K562 (cell line): Measurements from ENCODE around the gene CD34. TPM values are rescaled to one million over a fixed set of nuclear protein-coding genes. Genes with fewer than 3 reads are reported as not detected.

Experiments used
- ATAC-seq: fragments of 200-7000 bp; cut with Tn5 transposase; 3 replicates; pipeline ENCODE4 v1.9.1; 2020; ENCODE audit warnings: moderate library complexity
- BruUV-seq: library from RNA; stranded (reverse); fragments of 400-500 nt; replicated peaks from 2 replicates; lab custom pipeline; 2021; lab: Mats Ljungman, UMichigan
- CTCF ChIA-PET: fragments of 300-600 bp; formaldehyde crosslinking; extraction: SDS; loops from one replicate; lab custom pipeline; 2021; ENCODE audit warnings: low intra/inter-chr PET ratio; lab: Yijun Ruan, JAX
- POLR2A ChIA-PET: fragments of 300-600, 350-650 bp; sonication (Branson Sonifier 250); formaldehyde crosslinking; extraction: SDS; loops from one replicate; lab custom pipeline; 2021; ENCODE audit warnings: antibody characterized with exemption, inconsistent platforms; lab: Yijun Ruan, JAX
- DNase-seq, 4 experiments: peaks; one replicate each; pipeline versions ENCODE4 v3.0.0 to v3.0.0-alpha.2; 2011 to 2018; ENCODE audit warnings: low spot score in 3 of 4, mixed read lengths in 3 of 4; ENCODE audit errors: extremely low read depth in 1 of 4
- FAIRE-seq: peaks from 2 replicates; lab custom pipeline; 2011; peaks lifted over from hg19 to GRCh38; lab: Jason Lieb, UNC
- H2AFZ ChIP-seq: 2 replicates; pipeline ENCODE4 v1.6.0; 2011; ENCODE audit warnings: low read depth, low read length, control low read depth, inconsistent platforms
- H3K27ac ChIP-seq: fragments of 200-600 bp; 3 replicates; pipeline ENCODE4 v1.8.0; 2011; ENCODE audit warnings: low read depth, mild to moderate bottlenecking, control low read depth, inconsistent platforms, low read length, moderate library complexity, mixed read lengths; ENCODE audit errors: extremely low read depth
- H3K27me3 ChIP-seq, 2 experiments: fragments of 300-600 bp in 1 of 2; 2 replicates in 1 of 2; 3 replicates in 1 of 2; pipeline versions ENCODE4 v1.6.0 to v1.8.0; 2011; ENCODE audit warnings: inconsistent platforms in 2 of 2, low read length in 2 of 2, mild to moderate bottlenecking in 1 of 2, mixed read lengths in 1 of 2, moderate library complexity in 1 of 2; ENCODE audit not compliant: control insufficient read depth in 2 of 2, insufficient read depth in 2 of 2
- H3K36me3 ChIP-seq: fragments of 300-600 bp; 3 replicates; pipeline ENCODE4 v1.8.0; 2011; ENCODE audit warnings: mild to moderate bottlenecking, low read length, inconsistent platforms; ENCODE audit not compliant: control insufficient read depth, insufficient read depth
- H3K4me1 ChIP-seq, 2 experiments: fragments of 200-600 bp in 1 of 2; replicated peaks in 1 of 2; 2 replicates in 1 of 2; 3 replicates in 1 of 2; pipeline versions ENCODE4 v1.5.1 to v1.8.0; 2011; ENCODE audit warnings: inconsistent platforms in 2 of 2, low read length in 2 of 2, mild to moderate bottlenecking in 1 of 2, mixed read lengths in 1 of 2, moderate library complexity in 1 of 2; ENCODE audit not compliant: control insufficient read depth in 2 of 2, insufficient read depth in 2 of 2
- H3K4me2 ChIP-seq: 2 replicates; pipeline ENCODE4 v1.6.1; 2011; ENCODE audit warnings: low read length, control low read depth, inconsistent platforms, mixed read lengths; ENCODE audit not compliant: insufficient read depth
- H3K4me3 ChIP-seq: fragments of 200-600 bp; sonication (generic), shearing (Covaris generic); 2 replicates; pipeline ENCODE4 v1.5.1; 2016; ENCODE audit warnings: control low read depth, inconsistent platforms
- H3K79me2 ChIP-seq: fragments of 200-600 bp; 3 replicates; pipeline ENCODE4 v1.8.0; 2011; ENCODE audit warnings: low read length, inconsistent platforms; ENCODE audit not compliant: control insufficient read depth, insufficient read depth
- H3K9ac ChIP-seq, 2 experiments: 2 replicates each; pipeline versions ENCODE4 v1.6.0 to v1.6.1; 2011; ENCODE audit warnings: low read depth in 2 of 2, low read length in 2 of 2, control low read depth in 1 of 2, inconsistent platforms in 1 of 2, mild to moderate bottlenecking in 1 of 2, mixed read lengths in 1 of 2; ENCODE audit not compliant: insufficient read depth in 1 of 2
- H3K9me1 ChIP-seq: one replicate; pipeline ENCODE4 v1.6.0; 2011; ENCODE audit warnings: inconsistent platforms, mild to moderate bottlenecking, low read length, moderate library complexity; ENCODE audit not compliant: control insufficient read depth, insufficient read depth
- H3K9me3 ChIP-seq: replicated peaks from 2 replicates; pipeline ENCODE4 v1.5.1; 2011; ENCODE audit warnings: low read depth, low read length, inconsistent platforms; ENCODE audit not compliant: control insufficient read depth, insufficient read depth
- H4K20me1 ChIP-seq: replicated peaks from 2 replicates; pipeline ENCODE4 v1.6.1; 2011; ENCODE audit warnings: low read length, inconsistent platforms, mixed read lengths; ENCODE audit not compliant: control insufficient read depth, insufficient read depth
- ATF3 ChIP-seq, 2 experiments: fragments of 450-650 bp in 1 of 2; sonication (generic) in 1 of 2; formaldehyde crosslinking in 1 of 2; IDR thresholded peaks in 1 of 2; conservative IDR thresholded peaks in 1 of 2; 2 replicates each; pipeline versions ENCODE4 v1.6.1 to v1.8.1; 2016 to 2023; ENCODE audit warnings: mild to moderate bottlenecking in 2 of 2, moderate library complexity in 2 of 2, inconsistent platforms in 1 of 2, missing genetic modification reagents in 1 of 2
- FOSL1 ChIP-seq: fragments of 200-800 bp; sonication (Bioruptor generic); conservative IDR thresholded peaks from 2 replicates; pipeline ENCODE4 v1.6.1; 2016; ENCODE audit warnings: missing genetic modification characterization, missing compliant biosample characterization
- JUND ChIP-seq, 2 experiments: IDR thresholded peaks; 2 replicates in 1 of 2; 3 replicates in 1 of 2; pipeline ENCODE4 v1.6.1; 2011; ENCODE audit warnings: borderline replicate concordance in 2 of 2, low read depth in 2 of 2, low read length in 2 of 2, improper control_type of control experiment in 1 of 2, missing biosample characterization in 1 of 2, missing genetic modification characterization in 1 of 2, missing genetic modification reagents in 1 of 2
- KDM4B ChIP-seq, 2 experiments: fragments of 450-650 bp in 1 of 2; sonication (generic) in 1 of 2; IDR thresholded peaks; 2 replicates each; pipeline ENCODE4 v1.6.1; 2016 to 2017; ENCODE audit warnings: borderline replicate concordance in 2 of 2, antibody characterized with exemption in 1 of 2, low read depth in 1 of 2, mild to moderate bottlenecking in 1 of 2
- MBD1 ChIP-seq: fragments of 250-450 bp; sonication (Bioruptor Pico); IDR thresholded peaks from 2 replicates; pipeline ENCODE4 v1.8.0; 2022; ENCODE audit warnings: inconsistent platforms
- SRSF3 ChIP-seq: fragments of 200-400 bp; formaldehyde crosslinking; IDR thresholded peaks from 2 replicates; pipeline ENCODE4 v1.6.1; 2016; ENCODE audit warnings: mild to moderate bottlenecking, low read length, moderate library complexity; ENCODE audit not compliant: insufficient read depth
- THAP7 ChIP-seq: fragments of 250-450 bp; sonication (Bioruptor Pico); IDR thresholded peaks from 2 replicates; pipeline ENCODE4 v1.5.0; 2021
- VEZF1 ChIP-seq: fragments of 200-800 bp; sonication (Bioruptor generic); IDR thresholded peaks from 2 replicates; pipeline ENCODE4 v1.6.1; 2017; ENCODE audit warnings: missing genetic modification characterization, missing compliant biosample characterization
- ZBED1 ChIP-seq: IDR thresholded peaks from 2 replicates; pipeline ENCODE4 v1.6.1; 2014
- ZNF146 ChIP-seq: IDR thresholded peaks from one replicate; pipeline ENCODE4 v1.6.1; 2018; ENCODE audit warnings: missing compliant biosample characterization; ENCODE audit not compliant: unreplicated experiment
- ZNF639 ChIP-seq, 2 experiments: fragments of 200-800 bp in 1 of 2; sonication (Bioruptor generic) in 1 of 2; sonication (generic) in 1 of 2; formaldehyde crosslinking in 1 of 2; IDR thresholded peaks in 1 of 2; conservative IDR thresholded peaks in 1 of 2; 2 replicates each; pipeline versions ENCODE4 v1.5.0 to v1.6.1; 2016 to 2020; ENCODE audit warnings: missing compliant biosample characterization in 1 of 2, missing genetic modification characterization in 1 of 2, missing genetic modification reagents in 1 of 2
- ZNF699 ChIP-seq: fragments of 250-450 bp; sonication (Bioruptor Pico); IDR thresholded peaks from 2 replicates; pipeline ENCODE4 v1.8.0; 2021; ENCODE audit warnings: mild to moderate bottlenecking, moderate library complexity; ENCODE audit not compliant: insufficient replicate concordance
- WGBS: fragments of 100-300 bp; shearing (Covaris generic); methylation state at CpG from one replicate; pipeline ENCODE4 v1.1.6; 2016; ENCODE audit warnings: low coverage, mixed read lengths; ENCODE audit not compliant: insufficient coverage; ENCODE audit errors: missing lambda C conversion rate; 5-methylcytosine and 5-hydroxymethylcytosine counted together
- in situ Hi-C: fragments of 300-500 bp; cut with MboI; formaldehyde crosslinking; loops from 4 replicates; pipeline ENCODE4 v1.15.0; 2018; ENCODE audit warnings: inconsistent platforms, mixed read lengths
- intact Hi-C: fragments of 100-400 bp; cut with micrococcal nuclease; formaldehyde crosslinking; loops from 2 replicates; pipeline ENCODE4 v1.14.2; 2022
- polyA plus RNA-seq, 8 experiments: library from polyadenylated mRNA; depleted of rRNA in 4 of 8; stranded (reverse) in 5 of 8; unstranded in 3 of 8; fragments of >200 nt; fragmentation: Nextera tagmentation in 2 of 8; fragmentation: Illumina TruSeq in 1 of 8; extraction: Ambion mirVana in 2 of 8; extraction: Trizol in 1 of 8; gene quantifications; 2 replicates each; pipeline versions ENCODE4 v1.2.1 to v1.2.3, GENCODE V29; 2011 to 2014; ENCODE audit warnings: inconsistent platforms in 1 of 8, missing spikeins in 1 of 8
- total RNA-seq, 7 experiments: library from RNA; depleted of rRNA in 6 of 7; stranded (reverse); fragments of >200 nt in 6 of 7; fragmentation: Illumina TruSeq in 2 of 7; extraction: Trizol in 2 of 7; gene quantifications; 2 replicates each; pipeline versions ENCODE4 v1.2.1 to v1.2.3, GENCODE V29; 2011 to 2021; ENCODE audit warnings: low replicate concordance in 1 of 7

The CD34 gene
- total and polyA plus RNA-seq, 9 of the 15 experiments (the other 6 are each of a cell fraction or from before 2014, with no cell fraction given), result not detected

GRCh38 chr1:207904391-207904790 is 6.5 kb downstream of the CD34 start (continued):
- TF ChIP-seq ZNF639 (CRISPR knock-in tag; conservative IDR thresholded peaks at IDR 0.05 in 1 of 2, IDR thresholded peaks at IDR 0.05 in 1 of 2), result no peak
- no peak for TF ChIP-seq THAP7 (CRISPR knock-in tag)
- TF ChIP-seq SRSF3, result no peak
- TF ChIP-seq, all 486 proteins: peak for 3

- 9% methylated on average over 3 of the region's 3 CpGs for WGBS
- Histone ChIP-seq H2AFZ (peak overlapping the region; percentile 65), H3K9me3 (no peaks in the 10 kb centered on the region), H3K27me3 (no peaks in the 10 kb centered on the region), H3K4me2 (no peak overlapping the region), H3K9me1 (no peaks in the 10 kb centered on the region), H3K9ac (no peak overlapping the region), H4K20me1 (no peaks in the 10 kb centered on the region), H3K27ac (no peak overlapping the region), H3K36me3 (no peaks in the 10 kb centered on the region), H3K79me2 (no peaks in the 10 kb centered on the region), H3K4me1 (peaks cover 10 to 33% of the 10 kb centered on the region in 2 experiments; a peak in 4 of 5 replicates), H3K4me3 (no peak overlapping the region)
- no TSS peak for BruUV-seq
- ChIA-PET CTCF (no interaction called here), POLR2A (interaction anchor here (0.6 to 2.0 kb wide), 6 partner anchors 9 to 314 kb away, joined by 3 to 7 read pairs (median 3); no protein-coding TSS in a partner anchor)
- no peak for DNase-seq
- in situ Hi-C loops, result no loop called here
- FAIRE-seq, result no peak
- intact Hi-C loops, result loop anchor here (10.0 kb wide), 1 partner anchor 331 kb away; no protein-coding TSS in a partner anchor
- no peak for ATAC-seq
- TF ChIP-seq ZNF699 (CRISPR knock-in tag) (no peak), VEZF1 (CRISPR knock-in tag) (peak; percentile 60), MBD1 (CRISPR knock-in tag) (no peak), ATF3 (IDR thresholded peaks at IDR 0.05) (peak; percentile 85), ATF3 (CRISPR knock-in tag; conservative IDR thresholded peaks at IDR 0.05) (no peak), KDM4B (IDR thresholded peaks at IDR 0.05; ENCODE audit: borderline replicate concordance in 2 of 2, low read depth in 1 of 2) (no peak), FOSL1 (tag) (peak; percentile 70), ZNF146 (CRISPR knock-in tag) (no peak), JUND (IDR thresholded peaks at IDR 0.05; ENCODE audit: borderline replicate concordance, low read depth, low read length) (peak; percentile 68; the same call in 1 of the 2 replicates), JUND (tag; IDR thresholded peaks at IDR 0.05; ENCODE audit: borderline replicate concordance, low read depth, low read length) (no peak; the same call in 2 of the 3 replicates), ZBED1 (0 out of 2 replicates have a peak, but pooled peaks have one; percentile 33)
Measured at GRCh38 chr1:207903767-207904166, 7.2 kb downstream of the CD34 start.
